Spleen (tissue), 11 donors: Measurements from ENCODE around the gene LSS. TPM values are rescaled to one million over a fixed set of nuclear protein-coding genes. Genes with fewer than 3 reads are reported as not detected.
A peak's percentile ranks its signal among the peaks of the same experiment; 100 is the strongest.
"Not testable (repeated sequence)": the region's sequence is repeated elsewhere in the genome, so short reads cannot be mapped to it uniquely, and the experiment has no call there.

ENCODE experiments used
- DNase-seq: peaks from one replicate; pipeline ENCODE4 v3.0.0-alpha.2; 2020
- H3K27ac ChIP-seq, 8 donors: fragments of 200-600 bp; sonication (generic) in 7 of 8; 1 replicate in 4 of 8; 2 replicates in 4 of 8; pipeline versions ENCODE4 v1.5.0 to v1.8.0; 2016 to 2021; ENCODE audit warnings: inconsistent platforms in 4 of 8, mild to moderate bottlenecking in 4 of 8, moderate library complexity in 1 of 8
- H3K27me3 ChIP-seq, 7 donors: fragments of 200-600 bp; sonication (generic) in 6 of 7; replicated peaks in 1 of 7; 1 replicate in 4 of 7; 2 replicates in 3 of 7; pipeline versions ENCODE4 v1.5.0 to v1.8.0; 2016 to 2021; ENCODE audit warnings: inconsistent platforms in 3 of 7, mild to moderate bottlenecking in 1 of 7
- H3K36me3 ChIP-seq, 6 donors: fragments of 200-600 bp; sonication (generic) in 5 of 6; 1 replicate in 4 of 6; 2 replicates in 2 of 6; pipeline versions ENCODE4 v1.5.0 to v1.8.0; 2016 to 2021; ENCODE audit warnings: inconsistent platforms in 2 of 6
- H3K4me1 ChIP-seq, 6 donors: fragments of 200-600 bp; sonication (generic) in 5 of 6; 1 replicate in 3 of 6; 2 replicates in 3 of 6; pipeline versions ENCODE4 v1.5.0 to v1.8.0; 2016 to 2021; ENCODE audit warnings: inconsistent platforms in 3 of 6
- H3K4me3 ChIP-seq, 8 donors: fragments of 200-600 bp; sonication (generic) in 7 of 8; 1 replicate in 4 of 8; 2 replicates in 4 of 8; pipeline versions ENCODE4 v1.5.0 to v1.8.0; 2016 to 2021; ENCODE audit warnings: inconsistent platforms in 4 of 8, mild to moderate bottlenecking in 4 of 8, moderate library complexity in 2 of 8
- H3K9me3 ChIP-seq, 8 donors: fragments of 200-600 bp; sonication (generic) in 7 of 8; 1 replicate in 4 of 8; 2 replicates in 4 of 8; pipeline versions ENCODE4 v1.5.0 to v1.8.0; 2016 to 2021; ENCODE audit warnings: inconsistent platforms in 4 of 8
- CTCF ChIP-seq, 11 experiments: fragments of 200-600 bp in 7 of 11; fragments of 450-650 bp in 4 of 11; sonication (generic) in 4 of 11; IDR thresholded peaks in 8 of 11; conservative IDR thresholded peaks in 3 of 11; 1 replicate in 7 of 11; 2 replicates in 4 of 11; pipeline versions ENCODE4 v1.4.0 to v1.8.0; 2016 to 2021; ENCODE audit warnings: antibody characterized with exemption in 11 of 11, inconsistent platforms in 4 of 11, mild to moderate bottlenecking in 1 of 11
- POLR2A ChIP-seq, 3 donors: fragments of 450-650 bp; IDR thresholded peaks; one replicate each; pipeline ENCODE4 v1.5.1; 2017; ENCODE audit warnings: antibody characterized with exemption in 3 of 3, mild to moderate bottlenecking in 1 of 3
- POLR2AphosphoS5 ChIP-seq, 3 donors: sonication (generic); formaldehyde crosslinking; IDR thresholded peaks; one replicate each; pipeline ENCODE4 v1.5.1; 2017; ENCODE audit warnings: antibody characterized with exemption in 3 of 3
- WGBS, 5 donors: extraction: QIAGEN DNeasy Blood & Tissue Kit in 3 of 5; methylation state at CpG; one replicate each; pipeline versions ENCODE4 v1.1.5 to v1.1.7; 2013 to 2018; 5-methylcytosine and 5-hydroxymethylcytosine counted together
- intact Hi-C: fragments of 100-400 bp; cut with DNase I; formaldehyde crosslinking; loops from one replicate; pipeline ENCODE4 v1.15.0; 2023; ENCODE audit warnings: low total_unique reads
- polyA plus RNA-seq, 3 donors: library from polyadenylated mRNA; stranded (reverse); fragments of 200-250 nt; gene quantifications; one replicate each; pipeline ENCODE4 v1.2.1, GENCODE V29; 2013
- total RNA-seq, 7 donors: library from RNA; depleted of rRNA in 3 of 7; stranded (reverse); fragments of >200 nt in 3 of 7; fragmentation: NEBNext Ultra II Directional in 4 of 7; extraction: Animal tissue kit (Norgen Biotek cat#: 25700) in 4 of 7; gene quantifications; one replicate each; pipeline versions ENCODE4 v1.1.0 to v1.2.1, GENCODE V29; 2016 to 2021
- donor health status: healthy with polysubstance abuse.
- donor health status: DM: no; HTN: no; CAD: no; lungs with moderate emphysema.
- donor health status: DM: no; HTN: no; CAD: no.
- donor health status: Bipolar disorder and iron deficiency.
- donor health status: healthy.
- donor health status: DM: no; HTN: no; CAD: no.
- donor health status: DM: yes; HTN: yes; CAD: no.

LSS gene
- total and polyA plus RNA-seq, 10 donors = 6.3 to 31.2 (median 24.5) TPM

- TF ChIP-seq POLR2A (IDR thresholded peaks at IDR 0.05) = no peak
- no peak for TF ChIP-seq CTCF (IDR thresholded peaks at IDR 0.05 in 8 of 11, conservative IDR thresholded peaks at IDR 0.05 in 3 of 11)
- no peak for TF ChIP-seq POLR2AphosphoS5 (IDR thresholded peaks at IDR 0.05)
- H3K27ac ChIP-seq = peak overlapping the region in 1 of 8 donors; percentile 4
- H3K36me3 ChIP-seq = peaks cover 0 to 75% (median 46%) of the 10 kb centered on the region in 6 donors
- 82 to 94% (median 87%) methylated on average over 6 of the region's 6 CpGs for WGBS, 5 donors
- no peaks in the 10 kb centered on the region for H3K4me1 ChIP-seq
- H3K9me3 ChIP-seq = no peaks in the 10 kb centered on the region
- DNase-seq = peak; percentile 50
- H3K27me3 ChIP-seq = no peaks in the 10 kb centered on the region
- H3K4me3 ChIP-seq = no peak overlapping the region
- intact Hi-C loops = no loop called here
Measured at GRCh38 chr21:46202592-46203202, 25.9 kb downstream of the LSS start.

- DNase-seq = not testable (repeated sequence)
- peaks cover 0 to 74% (median 41%) of the 10 kb centered on the region in 6 donors for H3K36me3 ChIP-seq
- 90 to 98% (median 94%) methylated on average over 2 to 3 of the region's 8 CpGs for WGBS, 5 donors
Measured at GRCh38 chr21:46200877-46201803, 27.4 kb downstream of the LSS start.

GRCh38 chr21:46199436-46200373 lies 28.9 kb downstream of the LSS start:
- Histone ChIP-seq H3K27me3 (no peaks in the 10 kb centered on the region), H3K9me3 (no peaks in the 10 kb centered on the region), H3K4me3 (no peak overlapping the region), H3K4me1 (no peaks in the 10 kb centered on the region), H3K27ac (no peak overlapping the region), H3K36me3 (peaks cover 0 to 74% (median 37%) of the 10 kb centered on the region in 6 donors)
- no peak for DNase-seq
- WGBS, 5 donors = 74 to 86% (median 83%) methylated on average over 13 of the region's 13 CpGs
- intact Hi-C loops = no loop called here
- TF ChIP-seq CTCF (IDR thresholded peaks at IDR 0.05 in 8 of 11, conservative IDR thresholded peaks at IDR 0.05 in 3 of 11) = no peak
- TF ChIP-seq POLR2AphosphoS5 (IDR thresholded peaks at IDR 0.05) = no peak
- TF ChIP-seq POLR2A (IDR thresholded peaks at IDR 0.05) = no peak

More at GRCh38 chr21:46200877-46201803, 27.4 kb downstream of the LSS start:
- intact Hi-C loops, H3K4me3 ChIP-seq, H3K27me3 ChIP-seq, H3K9me3 ChIP-seq, H3K27ac ChIP-seq, H3K4me1 ChIP-seq: not testable (repeated sequence)

GRCh38 chr21:46196733-46197132 lies 31.8 kb downstream of the LSS start:
- H3K27me3 ChIP-seq = no peaks in the 10 kb centered on the region
- no peak for TF ChIP-seq POLR2A (IDR thresholded peaks at IDR 0.05)
- TF ChIP-seq CTCF (IDR thresholded peaks at IDR 0.05 in 8 of 11, conservative IDR thresholded peaks at IDR 0.05 in 3 of 11) = no peak
- no peak for TF ChIP-seq POLR2AphosphoS5 (IDR thresholded peaks at IDR 0.05)
- intact Hi-C loops = no loop called here
- H3K36me3 ChIP-seq = peaks cover 0 to 79% (median 48%) of the 10 kb centered on the region in 6 donors
- H3K9me3 ChIP-seq = no peaks in the 10 kb centered on the region
- H3K4me1 ChIP-seq = no peaks in the 10 kb centered on the region
- peak; percentile 39 for DNase-seq
- no peak overlapping the region for H3K27ac ChIP-seq
- 88 to 94% (median 92%) methylated on average over 17 to 20 of the region's 20 CpGs for WGBS, 5 donors
- no peak overlapping the region for H3K4me3 ChIP-seq
